Astrocyte (in vitro differentiated cells and primary cell): ENCODE measurements around the gene OTUD5.

Experiments used
- CTCF ChIP-seq: IDR thresholded peaks from 2 replicates; pipeline ENCODE4 v1.5.1; 2011; ENCODE audit warnings: low read depth, mild to moderate bottlenecking, inconsistent platforms, low read length, moderate library complexity; ENCODE audit not compliant: insufficient read depth
- EZH2 ChIP-seq: IDR thresholded peaks from 2 replicates; pipeline ENCODE4 v1.6.1; 2012; ENCODE audit warnings: mild to moderate bottlenecking, low read length, inconsistent platforms; ENCODE audit not compliant: insufficient read depth

GRCh38 chrX:48983896-48984295 lies 26.5 kb upstream of the OTUD5 start:
- TF ChIP-seq CTCF (no peak), EZH2 (no peak)
